HL-60 (cell line): ENCODE measurements around the gene LIX1L.

ENCODE experiments used
- DNase-seq, 2 experiments: peaks; one replicate each; pipeline ENCODE4 v3.0.0-alpha.2; 2010 to 2020; ENCODE audit warnings: low read depth in 1 of 2, low spot score in 1 of 2
- H3K27ac ChIP-seq: fragments of 250-450 bp; sonication (Bioruptor Pico); replicated peaks from 2 replicates; pipeline ENCODE4 v1.5.1; 2020; ENCODE audit warnings: mild to moderate bottlenecking, moderate library complexity
- H3K27me3 ChIP-seq: fragments of 250-450 bp; sonication (Bioruptor Pico); 2 replicates; pipeline ENCODE4 v1.5.1; 2021; ENCODE audit warnings: mild to moderate bottlenecking, moderate library complexity; ENCODE audit not compliant: insufficient read depth, poor library complexity, severe bottlenecking
- H3K4me3 ChIP-seq: replicated peaks from 2 replicates; pipeline ENCODE4 v1.5.1; 2011; ENCODE audit warnings: mild to moderate bottlenecking, control low read depth, low read length; ENCODE audit not compliant: insufficient read depth
- GABPA ChIP-seq: IDR thresholded peaks from 2 replicates; pipeline ENCODE4 v1.6.1; 2012; ENCODE audit warnings: low read depth
- POLR2AphosphoS5 ChIP-seq: IDR thresholded peaks from 2 replicates; pipeline ENCODE4 v1.6.1; 2012; ENCODE audit warnings: low read depth
- SPI1 ChIP-seq: IDR thresholded peaks from 2 replicates; pipeline ENCODE4 v1.6.1; 2012; ENCODE audit warnings: low read depth, mild to moderate bottlenecking, borderline replicate concordance
- TF ChIP-seq, protein P1 (sequence below): IDR thresholded peaks from 2 replicates; pipeline ENCODE4 v1.6.1; 2012; ENCODE audit warnings: low read depth; ENCODE audit not compliant: insufficient replicate concordance
- TF ChIP-seq, protein P2 (sequence below): IDR thresholded peaks from one replicate; pipeline ENCODE4 v1.5.1; 2011; ENCODE audit warnings: low read length, control low read depth, inconsistent platforms; ENCODE audit not compliant: insufficient read depth

LIX1L gene

DNA sequence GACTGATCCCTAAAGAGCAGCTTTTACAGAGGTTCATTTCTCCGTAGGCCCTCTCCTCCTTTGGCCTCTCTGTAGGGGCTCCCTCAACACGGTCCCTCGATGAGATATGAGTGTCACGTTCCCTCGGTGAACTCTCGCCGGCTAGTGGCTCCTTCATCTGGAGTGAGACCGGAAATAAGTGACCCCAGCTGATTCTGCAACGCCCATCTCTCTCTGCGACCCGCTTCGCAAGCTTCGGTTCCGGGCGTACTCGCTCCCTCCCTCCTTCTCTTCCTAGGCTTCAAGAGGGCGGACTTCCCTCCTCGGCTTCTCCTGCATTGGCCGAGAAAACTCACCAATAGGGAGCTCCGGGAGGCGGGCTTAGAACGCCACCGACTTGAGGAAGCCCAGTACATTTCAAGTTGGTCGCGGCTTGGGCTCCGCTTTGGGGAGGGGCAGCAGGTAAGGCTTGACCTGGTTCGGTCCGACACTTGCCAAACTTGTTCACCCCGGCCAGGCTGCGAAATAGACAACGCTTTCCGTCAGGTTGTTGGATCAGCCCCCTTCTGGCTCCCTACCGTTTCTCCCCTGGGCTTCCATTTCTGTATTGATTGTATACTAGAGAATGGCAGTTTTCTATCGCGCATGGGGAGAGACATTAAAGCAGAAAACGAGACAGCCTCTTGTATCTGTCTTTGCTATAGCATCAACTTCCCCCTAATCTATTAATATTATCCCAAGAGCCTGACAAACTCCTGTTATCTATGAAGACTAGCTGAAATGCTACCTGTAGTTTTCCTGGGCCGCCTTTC, 6.7 kb upstream of the LIX1L start, which contains the start of the genes ANKRD34A and POLR3GL:
Gene ANKRD34A, minus strand, starts transcription at position 248 of the 791 bp plus-strand sequence. CDS start 2,816 bp downstream, outside the sequence.
Gene POLR3GL, plus strand, starts transcription at position 363 of the 791 bp plus-strand sequence. CDS start 10,176 bp downstream, outside the sequence.
- Histone ChIP-seq H3K27me3 (no peaks in the 10 kb centered on the region), H3K4me3 (peak within 1 kb of the TSS; percentile 62), H3K27ac (peak within 1 kb of the TSS; percentile 71)
- TF ChIP-seq, protein P1, sequence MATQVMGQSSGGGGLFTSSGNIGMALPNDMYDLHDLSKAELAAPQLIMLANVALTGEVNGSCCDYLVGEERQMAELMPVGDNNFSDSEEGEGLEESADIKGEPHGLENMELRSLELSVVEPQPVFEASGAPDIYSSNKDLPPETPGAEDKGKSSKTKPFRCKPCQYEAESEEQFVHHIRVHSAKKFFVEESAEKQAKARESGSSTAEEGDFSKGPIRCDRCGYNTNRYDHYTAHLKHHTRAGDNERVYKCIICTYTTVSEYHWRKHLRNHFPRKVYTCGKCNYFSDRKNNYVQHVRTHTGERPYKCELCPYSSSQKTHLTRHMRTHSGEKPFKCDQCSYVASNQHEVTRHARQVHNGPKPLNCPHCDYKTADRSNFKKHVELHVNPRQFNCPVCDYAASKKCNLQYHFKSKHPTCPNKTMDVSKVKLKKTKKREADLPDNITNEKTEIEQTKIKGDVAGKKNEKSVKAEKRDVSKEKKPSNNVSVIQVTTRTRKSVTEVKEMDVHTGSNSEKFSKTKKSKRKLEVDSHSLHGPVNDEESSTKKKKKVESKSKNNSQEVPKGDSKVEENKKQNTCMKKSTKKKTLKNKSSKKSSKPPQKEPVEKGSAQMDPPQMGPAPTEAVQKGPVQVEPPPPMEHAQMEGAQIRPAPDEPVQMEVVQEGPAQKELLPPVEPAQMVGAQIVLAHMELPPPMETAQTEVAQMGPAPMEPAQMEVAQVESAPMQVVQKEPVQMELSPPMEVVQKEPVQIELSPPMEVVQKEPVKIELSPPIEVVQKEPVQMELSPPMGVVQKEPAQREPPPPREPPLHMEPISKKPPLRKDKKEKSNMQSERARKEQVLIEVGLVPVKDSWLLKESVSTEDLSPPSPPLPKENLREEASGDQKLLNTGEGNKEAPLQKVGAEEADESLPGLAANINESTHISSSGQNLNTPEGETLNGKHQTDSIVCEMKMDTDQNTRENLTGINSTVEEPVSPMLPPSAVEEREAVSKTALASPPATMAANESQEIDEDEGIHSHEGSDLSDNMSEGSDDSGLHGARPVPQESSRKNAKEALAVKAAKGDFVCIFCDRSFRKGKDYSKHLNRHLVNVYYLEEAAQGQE, result peak; percentile 26
- TF ChIP-seq SPI1 (peak; percentile 84), POLR2AphosphoS5 (peak; percentile 88)
- TF ChIP-seq, protein P2, sequence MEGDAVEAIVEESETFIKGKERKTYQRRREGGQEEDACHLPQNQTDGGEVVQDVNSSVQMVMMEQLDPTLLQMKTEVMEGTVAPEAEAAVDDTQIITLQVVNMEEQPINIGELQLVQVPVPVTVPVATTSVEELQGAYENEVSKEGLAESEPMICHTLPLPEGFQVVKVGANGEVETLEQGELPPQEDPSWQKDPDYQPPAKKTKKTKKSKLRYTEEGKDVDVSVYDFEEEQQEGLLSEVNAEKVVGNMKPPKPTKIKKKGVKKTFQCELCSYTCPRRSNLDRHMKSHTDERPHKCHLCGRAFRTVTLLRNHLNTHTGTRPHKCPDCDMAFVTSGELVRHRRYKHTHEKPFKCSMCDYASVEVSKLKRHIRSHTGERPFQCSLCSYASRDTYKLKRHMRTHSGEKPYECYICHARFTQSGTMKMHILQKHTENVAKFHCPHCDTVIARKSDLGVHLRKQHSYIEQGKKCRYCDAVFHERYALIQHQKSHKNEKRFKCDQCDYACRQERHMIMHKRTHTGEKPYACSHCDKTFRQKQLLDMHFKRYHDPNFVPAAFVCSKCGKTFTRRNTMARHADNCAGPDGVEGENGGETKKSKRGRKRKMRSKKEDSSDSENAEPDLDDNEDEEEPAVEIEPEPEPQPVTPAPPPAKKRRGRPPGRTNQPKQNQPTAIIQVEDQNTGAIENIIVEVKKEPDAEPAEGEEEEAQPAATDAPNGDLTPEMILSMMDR, result no peak
- DNase-seq, result peak; percentile 95 to 97

DNA sequence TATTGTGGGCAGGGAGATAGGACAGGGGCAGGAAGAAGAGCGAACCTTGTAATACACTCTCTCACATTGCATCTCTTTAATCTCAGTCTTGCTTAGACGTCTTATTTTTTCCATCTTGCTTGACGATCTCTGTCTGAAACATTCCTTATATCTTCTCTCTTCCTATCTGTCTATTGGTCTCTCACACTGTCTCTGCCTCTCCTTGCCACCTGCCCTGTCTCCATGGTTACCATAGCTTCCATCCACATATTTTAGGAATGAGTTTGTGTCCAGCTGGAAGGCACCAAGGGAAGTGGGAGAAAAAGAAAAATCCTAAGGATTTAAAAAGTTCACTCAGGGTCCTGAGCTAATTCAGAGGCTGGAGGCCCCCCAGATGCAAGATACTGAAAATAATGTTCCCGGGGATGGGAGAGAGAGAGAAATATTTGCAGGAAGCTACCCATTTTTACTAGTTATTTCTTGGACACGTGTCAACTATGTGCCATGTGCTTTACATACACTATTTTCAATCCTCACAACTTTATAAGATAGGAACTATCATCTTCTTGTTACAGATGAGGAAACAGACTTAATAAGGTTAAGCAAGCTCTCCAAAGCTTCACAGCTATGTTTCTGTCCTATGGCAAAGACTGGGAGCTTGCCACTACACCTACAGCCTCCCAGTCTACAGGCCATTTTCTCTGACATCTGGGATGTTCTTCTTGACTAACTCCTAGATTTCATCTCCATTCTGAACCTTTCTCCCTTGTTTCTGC, 5.6 kb upstream of the LIX1L start:
- peak overlapping the region; percentile 62 for H3K4me3 ChIP-seq
- H3K27me3 ChIP-seq, result no peaks in the 10 kb centered on the region
- DNase-seq, result no peak
- no peak for TF ChIP-seq GABPA
- no peak for TF ChIP-seq SPI1
- TF ChIP-seq, protein P1, result no peak
- TF ChIP-seq, protein P2, result no peak
- no peak for TF ChIP-seq POLR2AphosphoS5
- H3K27ac ChIP-seq, result no peak overlapping the region

DNA sequence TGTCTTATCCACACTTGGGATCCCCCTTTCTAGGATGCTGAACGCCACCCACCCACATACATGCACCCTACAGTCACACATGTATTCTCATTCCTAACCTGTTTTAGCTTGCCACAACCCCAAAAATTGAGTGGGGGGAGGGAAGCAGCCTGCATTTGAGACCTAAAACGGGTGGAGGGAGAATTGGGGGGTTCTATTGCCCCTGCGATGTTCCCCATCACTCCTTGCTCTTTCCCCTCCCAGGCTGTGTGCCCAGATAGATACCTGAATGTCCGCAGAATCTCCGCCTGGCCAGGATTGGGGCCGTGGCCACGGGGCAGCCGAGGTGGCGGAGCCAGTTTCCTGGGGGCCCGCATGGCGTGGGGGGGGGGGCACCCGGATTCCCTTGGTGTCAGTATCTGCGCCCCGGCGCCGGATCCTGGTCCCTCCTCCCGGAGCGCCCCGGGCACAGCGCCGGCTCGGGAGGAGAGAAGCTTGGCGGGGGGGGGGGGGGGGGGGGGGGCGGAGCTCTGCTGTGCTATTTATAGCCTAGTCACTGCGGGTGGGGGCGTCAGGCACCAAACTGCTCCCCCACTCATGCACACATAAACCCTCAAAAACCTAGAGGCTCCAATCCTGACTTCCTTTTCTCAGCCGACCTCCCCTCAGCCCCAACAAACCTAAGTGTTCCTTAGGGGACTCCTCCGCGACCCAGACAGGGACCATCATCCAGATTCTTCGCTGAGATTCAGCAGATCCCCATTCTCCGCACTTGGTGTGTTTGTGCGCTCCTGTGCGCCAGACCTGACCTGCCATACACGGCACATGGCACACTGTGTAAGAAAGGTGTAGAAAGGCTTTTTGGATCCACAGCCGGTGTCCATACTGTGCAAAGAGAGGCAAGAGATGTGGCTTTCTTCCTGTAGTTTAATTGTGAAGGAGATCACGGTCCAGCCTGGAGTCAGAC, 4.6 kb upstream of the LIX1L start:
- Histone ChIP-seq H3K27me3 (no peaks in the 10 kb centered on the region), H3K4me3 (peak overlapping the region; percentile 46), H3K27ac (no peak overlapping the region)
- no peak for TF ChIP-seq POLR2AphosphoS5
- TF ChIP-seq, protein P1, result no peak
- TF ChIP-seq, protein P2, result no peak
- no peak for TF ChIP-seq SPI1
- no peak for TF ChIP-seq GABPA
- DNase-seq, result no peak
